ENCODE data around the gene SHC3.
"Not testable (repeated sequence)": the region's sequence is repeated elsewhere in the genome, so short reads cannot be mapped to it uniquely, and the experiment has no call there.

SHC3 gene, protein sequence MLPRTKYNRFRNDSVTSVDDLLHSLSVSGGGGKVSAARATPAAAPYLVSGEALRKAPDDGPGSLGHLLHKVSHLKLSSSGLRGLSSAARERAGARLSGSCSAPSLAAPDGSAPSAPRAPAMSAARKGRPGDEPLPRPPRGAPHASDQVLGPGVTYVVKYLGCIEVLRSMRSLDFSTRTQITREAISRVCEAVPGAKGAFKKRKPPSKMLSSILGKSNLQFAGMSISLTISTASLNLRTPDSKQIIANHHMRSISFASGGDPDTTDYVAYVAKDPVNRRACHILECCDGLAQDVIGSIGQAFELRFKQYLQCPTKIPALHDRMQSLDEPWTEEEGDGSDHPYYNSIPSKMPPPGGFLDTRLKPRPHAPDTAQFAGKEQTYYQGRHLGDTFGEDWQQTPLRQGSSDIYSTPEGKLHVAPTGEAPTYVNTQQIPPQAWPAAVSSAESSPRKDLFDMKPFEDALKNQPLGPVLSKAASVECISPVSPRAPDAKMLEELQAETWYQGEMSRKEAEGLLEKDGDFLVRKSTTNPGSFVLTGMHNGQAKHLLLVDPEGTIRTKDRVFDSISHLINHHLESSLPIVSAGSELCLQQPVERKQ

DNA sequence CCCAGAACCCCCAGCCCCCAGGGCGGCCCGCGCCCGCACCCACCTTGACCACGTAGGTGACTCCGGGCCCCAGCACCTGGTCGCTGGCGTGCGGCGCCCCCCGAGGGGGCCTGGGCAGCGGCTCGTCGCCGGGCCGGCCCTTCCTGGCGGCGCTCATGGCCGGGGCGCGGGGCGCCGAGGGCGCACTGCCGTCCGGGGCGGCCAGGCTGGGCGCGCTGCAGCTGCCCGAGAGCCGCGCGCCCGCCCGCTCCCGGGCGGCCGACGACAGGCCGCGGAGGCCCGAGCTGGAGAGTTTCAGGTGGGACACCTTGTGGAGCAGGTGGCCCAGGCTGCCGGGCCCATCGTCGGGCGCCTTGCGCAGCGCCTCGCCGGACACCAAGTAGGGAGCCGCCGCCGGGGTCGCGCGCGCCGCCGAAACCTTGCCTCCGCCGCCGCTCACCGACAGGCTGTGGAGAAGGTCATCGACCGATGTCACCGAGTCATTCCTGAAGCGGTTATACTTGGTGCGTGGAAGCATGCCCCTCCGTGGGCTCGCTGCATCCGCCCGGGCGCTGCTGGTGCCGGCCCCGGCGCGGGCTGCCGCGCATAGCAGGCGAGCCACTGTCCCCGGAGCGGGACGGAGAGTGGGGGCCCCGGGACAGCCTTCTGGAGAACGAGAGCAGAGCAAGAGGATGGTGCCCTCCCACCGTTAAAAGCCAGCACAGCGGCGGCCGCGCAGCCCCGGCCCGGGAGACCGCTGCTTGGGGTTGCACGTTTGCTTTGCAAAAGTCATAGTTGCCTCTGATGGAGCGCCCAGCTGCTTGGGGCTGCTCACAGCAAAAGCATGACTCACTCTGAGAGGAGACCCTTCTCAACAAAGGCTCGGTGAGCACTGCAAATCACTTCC lies at the start of gene SHC3:
Gene SHC3, minus strand, starts transcription at position 875 of the 886 bp plus-strand sequence. Its CDS starts 358 bp downstream, at position 517.
- DNase-seq, result no peak

GRCh38 chr9:89225991-89226471 lies 47.4 kb upstream of the SHC3 start:
- no peak for DNase-seq

GRCh38 chr9:89225587-89225986 lies 47.0 kb upstream of the SHC3 start:
- no peak for DNase-seq

DNA sequence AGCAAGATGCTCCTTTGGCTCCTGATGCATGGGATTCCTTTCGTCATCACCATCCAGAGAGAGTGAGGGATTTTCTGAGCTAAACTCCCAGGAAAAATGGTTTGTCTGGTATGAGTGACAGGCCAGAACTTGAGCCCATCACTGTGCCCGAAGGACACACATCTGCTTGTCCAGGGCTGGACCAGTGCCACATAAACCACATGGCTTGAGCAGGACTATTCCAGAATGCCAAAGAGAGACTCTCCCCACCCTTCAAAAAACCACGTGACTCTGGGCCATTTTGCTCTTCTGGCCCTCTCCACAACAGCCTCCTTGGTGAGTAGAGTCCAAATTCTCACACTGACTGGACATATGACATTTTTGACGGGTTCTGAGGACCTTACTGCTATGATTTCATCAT lies 46.4 kb upstream of the SHC3 start:
- no peak for DNase-seq

- no peak for DNase-seq
Measured at GRCh38 chr9:89224633-89225032, 46.0 kb upstream of the SHC3 start.

DNA sequence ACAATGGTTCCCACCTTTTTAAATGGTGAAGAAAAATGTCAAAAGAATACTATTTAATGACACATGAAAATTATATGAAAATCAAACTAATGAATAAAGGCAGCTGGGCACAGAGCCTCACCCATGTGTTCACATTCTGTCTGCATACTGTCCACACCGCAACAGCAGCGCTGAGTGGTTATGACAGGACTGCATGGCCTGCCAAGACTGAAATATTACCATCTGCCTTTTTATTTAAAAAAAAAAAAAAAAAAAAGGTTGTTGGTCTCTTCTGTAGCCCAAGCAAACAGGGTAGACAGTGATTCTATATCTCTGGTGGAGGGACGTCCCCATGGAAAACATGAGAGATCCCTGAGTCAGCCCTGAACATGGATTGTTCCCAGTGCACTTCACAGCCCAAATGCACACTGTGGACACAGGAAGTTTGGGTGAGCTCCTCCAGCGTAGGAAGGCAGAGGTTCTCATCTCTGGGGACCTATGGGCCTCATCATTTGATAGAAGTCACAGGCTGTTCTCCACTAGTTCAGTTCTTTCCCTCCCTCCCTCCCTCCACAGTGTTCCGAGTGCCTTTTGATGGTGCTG lies 44.9 kb upstream of the SHC3 start:
- DNase-seq, result no peak

GRCh38 chr9:89219637-89220036 lies 41.0 kb upstream of the SHC3 start:
- no peak for DNase-seq

DNA sequence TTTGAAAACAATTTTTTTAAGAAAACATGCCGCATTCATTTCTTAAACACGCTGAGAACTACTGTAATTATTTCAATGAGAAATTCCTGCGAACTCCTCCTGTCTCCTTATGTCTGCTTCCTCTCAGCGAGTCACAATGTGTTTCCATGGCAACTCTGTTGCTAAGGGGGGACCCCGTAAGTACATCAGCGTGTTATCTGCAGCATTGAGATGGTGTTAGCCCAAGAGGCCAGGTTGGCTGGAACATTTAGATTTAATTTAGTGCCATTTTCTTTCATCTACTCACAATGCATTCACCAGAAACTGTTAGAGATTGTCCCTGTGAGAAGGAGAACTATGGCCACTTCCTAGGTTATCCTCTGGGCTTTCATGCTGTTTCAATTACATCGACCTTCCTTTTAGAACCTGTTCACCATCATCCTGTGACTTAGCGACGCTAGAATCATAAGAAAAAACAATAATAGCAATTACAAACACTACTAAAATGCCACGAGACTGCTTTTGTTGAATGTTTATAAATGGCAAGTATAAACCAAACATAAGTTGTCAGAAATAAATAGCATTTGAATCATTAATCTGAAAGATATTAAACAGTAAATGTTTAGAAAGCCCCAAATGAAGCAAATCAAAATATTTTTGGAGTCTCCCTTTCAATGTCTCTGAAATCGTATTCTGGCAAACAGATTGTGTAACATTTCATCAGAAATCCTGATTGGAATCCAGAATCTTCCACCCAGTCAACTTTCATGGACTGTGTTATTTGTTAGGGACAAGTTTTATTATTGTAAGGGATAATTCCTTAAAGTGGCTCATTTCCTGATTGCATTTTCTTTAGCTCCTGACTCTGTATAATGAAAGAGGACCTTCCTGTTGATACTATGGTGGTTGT lies 39.7 kb upstream of the SHC3 start:
- DNase-seq, result no peak

DNA sequence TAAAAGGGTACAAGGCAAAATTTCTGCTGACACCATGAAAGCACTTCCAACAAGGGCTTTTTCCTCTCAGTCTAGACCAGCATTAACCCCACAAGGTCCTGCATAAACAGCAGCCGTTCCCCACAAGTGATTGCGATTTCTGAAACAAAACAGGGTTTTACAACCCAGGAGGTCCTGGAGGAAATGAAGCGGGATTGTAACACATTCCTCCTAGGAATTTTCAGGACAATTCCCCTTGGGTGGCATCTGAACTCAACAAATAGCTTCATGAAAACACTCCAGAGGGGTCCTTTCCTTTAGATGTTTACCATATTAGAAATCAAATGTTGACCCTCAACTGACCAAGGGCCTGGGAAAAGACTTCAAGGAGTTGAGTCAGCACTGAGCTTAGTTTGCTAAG lies 36.7 kb upstream of the SHC3 start:
- DNase-seq, result no peak

DNA sequence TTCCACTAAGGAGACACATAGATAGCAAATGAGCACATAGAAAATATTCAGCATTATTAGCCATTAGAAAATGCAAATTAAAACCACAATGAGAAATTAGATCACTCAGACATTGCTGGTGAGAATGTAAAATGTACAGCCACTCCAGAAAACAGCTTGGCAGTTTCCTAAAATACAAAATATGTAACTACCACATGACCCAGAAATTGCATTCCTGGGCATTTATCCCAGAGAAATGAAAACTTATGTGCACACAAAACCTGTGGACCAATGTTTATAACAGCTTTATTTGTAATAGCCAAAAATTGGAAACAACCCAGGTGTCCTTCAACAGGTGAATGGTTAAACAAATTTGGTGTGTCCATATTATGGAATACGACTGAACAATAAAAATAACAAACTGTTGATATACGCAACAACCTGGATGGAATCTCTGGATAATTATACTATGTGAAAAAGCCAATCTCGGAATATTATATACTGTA lies 34.8 kb upstream of the SHC3 start:
- no peak for DNase-seq

DNA sequence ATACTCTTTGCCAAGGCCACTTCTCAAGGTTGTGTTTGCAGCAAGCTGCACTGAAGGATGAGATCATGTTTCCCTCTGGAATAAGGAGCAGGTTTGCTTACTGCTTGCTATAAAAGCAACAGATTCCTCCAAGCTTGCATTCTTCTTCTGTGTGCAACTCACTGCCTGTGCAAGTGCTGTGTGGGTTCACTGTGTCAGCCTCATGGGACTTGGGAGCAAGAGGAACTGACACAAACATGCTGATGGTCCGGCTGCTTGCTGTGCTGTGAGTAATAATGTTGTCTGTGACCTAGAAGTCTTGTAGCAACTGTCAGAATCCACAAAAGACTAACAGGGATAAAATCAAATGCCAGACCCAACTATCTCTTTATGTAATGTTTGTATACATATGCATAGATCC lies 33.6 kb upstream of the SHC3 start:
- DNase-seq, result no peak

GRCh38 chr9:89209311-89209710 lies 30.7 kb upstream of the SHC3 start:
- not testable (repeated sequence) for DNase-seq

- no peak for DNase-seq
Measured at GRCh38 chr9:89207026-89207425, 28.4 kb upstream of the SHC3 start.

DNA sequence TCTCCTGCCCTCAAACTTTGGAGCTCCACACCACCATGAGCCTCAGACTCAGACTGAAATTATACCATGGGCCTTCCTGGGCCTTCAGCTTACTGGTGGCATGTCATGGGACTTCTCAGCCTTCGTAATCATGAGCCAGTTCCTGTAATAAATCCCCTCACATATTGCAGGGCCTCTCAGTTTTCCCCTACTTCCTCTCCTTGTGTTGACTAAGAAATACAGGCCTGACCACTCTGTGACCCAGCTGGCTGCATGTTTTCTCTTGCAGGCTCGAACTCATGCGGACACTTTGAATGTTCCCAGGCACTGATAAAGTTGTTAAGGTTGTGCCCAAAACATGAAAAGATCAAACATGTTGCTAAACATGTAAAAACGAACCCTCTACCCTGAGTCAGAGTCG lies 26.2 kb upstream of the SHC3 start:
- DNase-seq, result no peak

- no peak for DNase-seq
Measured at GRCh38 chr9:89195131-89195797, 16.6 kb upstream of the SHC3 start.

- no peak for DNase-seq
Measured at GRCh38 chr9:89194421-89195130, 16.0 kb upstream of the SHC3 start.

DNA sequence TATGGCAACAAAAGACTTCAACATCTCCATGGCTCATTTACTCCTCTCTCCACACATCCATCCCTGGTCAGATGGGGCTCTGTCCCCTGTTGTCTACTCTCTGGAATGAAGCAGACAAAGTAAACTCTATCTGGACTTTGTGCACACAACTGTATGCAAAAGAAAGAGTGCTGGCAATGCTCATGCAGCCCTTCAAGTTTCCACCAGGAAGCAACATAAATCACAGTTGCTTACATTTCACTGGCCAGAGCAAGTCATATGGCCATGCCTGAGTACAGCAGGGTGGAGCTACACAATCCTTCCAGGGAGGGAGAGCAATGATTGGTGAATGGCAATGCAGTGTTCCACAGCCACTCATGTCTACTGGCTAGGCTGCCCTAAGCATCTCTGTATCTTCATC lies 12.4 kb upstream of the SHC3 start:
- no peak for DNase-seq

DNA sequence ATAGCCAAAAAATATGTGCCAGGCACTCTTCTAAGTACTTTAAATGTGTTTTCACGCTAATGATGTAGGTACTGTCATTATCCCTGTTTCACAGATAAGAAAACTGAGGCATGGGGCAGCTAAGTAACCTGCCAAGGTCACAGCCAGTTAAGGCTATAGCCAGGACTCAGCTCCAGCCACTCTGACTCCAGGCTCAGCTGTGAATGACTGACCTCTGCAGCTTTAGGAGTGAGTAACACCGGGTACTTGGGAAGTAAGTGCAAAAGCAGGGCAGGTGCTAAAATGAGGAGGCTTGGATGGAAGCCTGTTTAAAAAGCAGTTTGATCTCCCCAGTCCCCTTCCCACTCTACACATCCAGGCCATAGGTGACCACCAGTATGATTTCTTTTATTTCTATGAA lies 10.6 kb upstream of the SHC3 start:
- no peak for DNase-seq

DNA sequence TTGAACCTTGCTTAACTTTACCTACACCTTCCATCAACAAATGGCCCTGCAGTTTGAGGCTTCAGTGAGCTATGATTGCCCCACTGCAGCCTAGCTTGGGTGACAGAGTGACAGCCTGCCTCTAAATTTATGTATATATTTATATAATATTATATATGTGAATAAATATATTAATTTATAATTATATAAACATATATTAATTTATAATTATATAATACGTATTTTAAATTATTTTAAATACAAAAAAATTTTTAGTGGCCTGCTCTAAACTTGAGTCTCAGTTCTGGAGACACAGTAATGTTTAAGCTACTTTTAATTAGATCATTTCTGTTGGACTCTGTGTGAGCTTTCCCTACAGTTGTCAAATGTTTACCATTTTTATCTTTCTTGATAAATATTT lies 9.3 kb upstream of the SHC3 start:
- no peak for DNase-seq

DNA sequence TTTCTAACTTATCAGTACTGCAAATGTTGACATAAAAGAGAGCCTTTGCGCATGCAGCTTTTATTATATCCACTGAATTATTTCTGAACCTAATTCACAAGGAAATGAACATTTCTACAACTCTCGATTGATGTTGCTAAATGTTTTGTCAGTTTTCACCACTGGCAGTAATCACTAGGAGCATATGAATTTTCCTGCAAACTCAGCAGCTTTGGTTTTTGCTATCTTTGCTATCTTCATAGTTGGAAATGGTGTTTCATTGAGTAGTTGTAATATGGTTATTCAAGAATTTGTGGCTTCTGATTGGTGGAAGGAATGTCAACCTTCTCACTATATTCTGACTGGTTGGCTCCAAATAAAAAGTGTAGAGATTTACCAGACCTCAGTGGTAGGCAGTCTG lies 8.9 kb upstream of the SHC3 start:
- DNase-seq, result no peak

GRCh38 chr9:89186960-89187359 lies 8.3 kb upstream of the SHC3 start:
- DNase-seq, result no peak
